ENCODE results near the gene CDHR1.

Gene CDHR1

DNA sequence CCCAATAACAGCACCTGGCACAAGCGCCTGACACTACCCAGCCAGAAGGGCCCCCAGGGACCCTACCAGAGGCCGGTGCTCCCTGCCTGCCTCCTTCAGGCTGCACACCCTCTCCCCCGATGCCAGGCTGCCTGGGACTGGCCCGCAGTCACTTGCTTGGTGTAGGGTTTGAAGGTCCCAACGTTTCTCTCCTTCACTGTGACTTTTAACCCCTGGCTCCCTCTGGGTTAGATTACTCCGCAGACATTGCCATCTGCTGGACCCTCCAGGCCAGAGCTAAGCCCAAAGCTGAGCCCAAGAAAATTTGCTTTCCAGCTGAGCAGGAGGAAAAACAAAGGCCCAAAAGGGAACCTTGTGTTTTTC is 6.9 kb downstream of the CDHR1 start:
- TF ChIP-seq, protein P1, sequence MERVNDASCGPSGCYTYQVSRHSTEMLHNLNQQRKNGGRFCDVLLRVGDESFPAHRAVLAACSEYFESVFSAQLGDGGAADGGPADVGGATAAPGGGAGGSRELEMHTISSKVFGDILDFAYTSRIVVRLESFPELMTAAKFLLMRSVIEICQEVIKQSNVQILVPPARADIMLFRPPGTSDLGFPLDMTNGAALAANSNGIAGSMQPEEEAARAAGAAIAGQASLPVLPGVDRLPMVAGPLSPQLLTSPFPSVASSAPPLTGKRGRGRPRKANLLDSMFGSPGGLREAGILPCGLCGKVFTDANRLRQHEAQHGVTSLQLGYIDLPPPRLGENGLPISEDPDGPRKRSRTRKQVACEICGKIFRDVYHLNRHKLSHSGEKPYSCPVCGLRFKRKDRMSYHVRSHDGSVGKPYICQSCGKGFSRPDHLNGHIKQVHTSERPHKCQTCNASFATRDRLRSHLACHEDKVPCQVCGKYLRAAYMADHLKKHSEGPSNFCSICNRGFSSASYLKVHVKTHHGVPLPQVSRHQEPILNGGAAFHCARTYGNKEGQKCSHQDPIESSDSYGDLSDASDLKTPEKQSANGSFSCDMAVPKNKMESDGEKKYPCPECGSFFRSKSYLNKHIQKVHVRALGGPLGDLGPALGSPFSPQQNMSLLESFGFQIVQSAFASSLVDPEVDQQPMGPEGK (CRISPR knock-in tag; IDR thresholded peaks at IDR 0.05; ENCODE audit: borderline replicate concordance), result no peak
- TF ChIP-seq ZNF70 (CRISPR knock-in tag; IDR thresholded peaks at IDR 0.05), result no peak
- no peak for TF ChIP-seq OSR1 (CRISPR knock-in tag; IDR thresholded peaks at IDR 0.05)
- no peak for TF ChIP-seq CSDC2 (CRISPR knock-in tag; IDR thresholded peaks at IDR 0.05)
- no peak for TF ChIP-seq ZNF8 (CRISPR knock-in tag; IDR thresholded peaks at IDR 0.05)
- TF ChIP-seq ISL1 (CRISPR knock-in tag; IDR thresholded peaks at IDR 0.05), result no peak
- no peak for TF ChIP-seq ZNF565 (CRISPR knock-in tag; conservative IDR thresholded peaks at IDR 0.05; ENCODE audit: low read depth)
- TF ChIP-seq TCF4 (CRISPR knock-in tag; IDR thresholded peaks at IDR 0.05; ENCODE audit: borderline replicate concordance), result no peak

DNA sequence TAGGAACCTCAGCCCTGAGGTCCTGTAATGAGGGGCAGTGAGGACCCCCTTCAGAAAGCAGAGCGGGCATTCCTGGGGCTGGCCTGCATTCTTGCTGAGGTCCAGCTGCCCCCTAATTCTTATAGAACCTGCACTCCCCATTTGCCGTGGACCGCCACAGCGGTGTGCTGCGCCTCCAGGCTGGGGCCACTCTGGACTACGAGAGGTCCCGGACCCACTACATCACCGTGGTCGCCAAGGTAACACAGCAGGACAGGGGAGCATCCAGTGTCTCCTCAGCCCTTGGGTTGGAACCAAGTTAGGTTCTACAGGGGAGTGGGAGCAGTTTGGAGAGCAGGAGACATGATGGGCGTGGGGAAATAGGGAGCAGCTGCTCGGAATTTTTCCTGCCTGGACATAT is 7.3 kb downstream of the CDHR1 start:
- TF ChIP-seq SNAI2 (CRISPR knock-in tag; IDR thresholded peaks at IDR 0.05), result no peak
- TF ChIP-seq OSR1 (CRISPR knock-in tag; IDR thresholded peaks at IDR 0.05), result no peak
- TF ChIP-seq, protein P2, sequence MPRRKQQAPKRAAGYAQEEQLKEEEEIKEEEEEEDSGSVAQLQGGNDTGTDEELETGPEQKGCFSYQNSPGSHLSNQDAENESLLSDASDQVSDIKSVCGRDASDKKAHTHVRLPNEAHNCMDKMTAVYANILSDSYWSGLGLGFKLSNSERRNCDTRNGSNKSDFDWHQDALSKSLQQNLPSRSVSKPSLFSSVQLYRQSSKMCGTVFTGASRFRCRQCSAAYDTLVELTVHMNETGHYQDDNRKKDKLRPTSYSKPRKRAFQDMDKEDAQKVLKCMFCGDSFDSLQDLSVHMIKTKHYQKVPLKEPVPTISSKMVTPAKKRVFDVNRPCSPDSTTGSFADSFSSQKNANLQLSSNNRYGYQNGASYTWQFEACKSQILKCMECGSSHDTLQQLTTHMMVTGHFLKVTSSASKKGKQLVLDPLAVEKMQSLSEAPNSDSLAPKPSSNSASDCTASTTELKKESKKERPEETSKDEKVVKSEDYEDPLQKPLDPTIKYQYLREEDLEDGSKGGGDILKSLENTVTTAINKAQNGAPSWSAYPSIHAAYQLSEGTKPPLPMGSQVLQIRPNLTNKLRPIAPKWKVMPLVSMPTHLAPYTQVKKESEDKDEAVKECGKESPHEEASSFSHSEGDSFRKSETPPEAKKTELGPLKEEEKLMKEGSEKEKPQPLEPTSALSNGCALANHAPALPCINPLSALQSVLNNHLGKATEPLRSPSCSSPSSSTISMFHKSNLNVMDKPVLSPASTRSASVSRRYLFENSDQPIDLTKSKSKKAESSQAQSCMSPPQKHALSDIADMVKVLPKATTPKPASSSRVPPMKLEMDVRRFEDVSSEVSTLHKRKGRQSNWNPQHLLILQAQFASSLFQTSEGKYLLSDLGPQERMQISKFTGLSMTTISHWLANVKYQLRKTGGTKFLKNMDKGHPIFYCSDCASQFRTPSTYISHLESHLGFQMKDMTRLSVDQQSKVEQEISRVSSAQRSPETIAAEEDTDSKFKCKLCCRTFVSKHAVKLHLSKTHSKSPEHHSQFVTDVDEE (CRISPR knock-in tag; IDR thresholded peaks at IDR 0.05), result no peak
- TF ChIP-seq, protein P1 (CRISPR knock-in tag; IDR thresholded peaks at IDR 0.05; ENCODE audit: borderline replicate concordance), result no peak
- TF ChIP-seq ZNF8 (CRISPR knock-in tag; IDR thresholded peaks at IDR 0.05), result no peak
- TF ChIP-seq, protein P3, sequence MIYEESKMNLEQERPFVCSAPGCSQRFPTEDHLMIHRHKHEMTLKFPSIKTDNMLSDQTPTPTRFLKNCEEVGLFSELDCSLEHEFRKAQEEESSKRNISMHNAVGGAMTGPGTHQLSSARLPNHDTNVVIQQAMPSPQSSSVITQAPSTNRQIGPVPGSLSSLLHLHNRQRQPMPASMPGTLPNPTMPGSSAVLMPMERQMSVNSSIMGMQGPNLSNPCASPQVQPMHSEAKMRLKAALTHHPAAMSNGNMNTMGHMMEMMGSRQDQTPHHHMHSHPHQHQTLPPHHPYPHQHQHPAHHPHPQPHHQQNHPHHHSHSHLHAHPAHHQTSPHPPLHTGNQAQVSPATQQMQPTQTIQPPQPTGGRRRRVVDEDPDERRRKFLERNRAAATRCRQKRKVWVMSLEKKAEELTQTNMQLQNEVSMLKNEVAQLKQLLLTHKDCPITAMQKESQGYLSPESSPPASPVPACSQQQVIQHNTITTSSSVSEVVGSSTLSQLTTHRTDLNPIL (CRISPR knock-in tag; IDR thresholded peaks at IDR 0.05; ENCODE audit: low read depth), result no peak
- no peak for TF ChIP-seq ZNF565 (CRISPR knock-in tag; conservative IDR thresholded peaks at IDR 0.05; ENCODE audit: low read depth)
- TF ChIP-seq, protein P4, sequence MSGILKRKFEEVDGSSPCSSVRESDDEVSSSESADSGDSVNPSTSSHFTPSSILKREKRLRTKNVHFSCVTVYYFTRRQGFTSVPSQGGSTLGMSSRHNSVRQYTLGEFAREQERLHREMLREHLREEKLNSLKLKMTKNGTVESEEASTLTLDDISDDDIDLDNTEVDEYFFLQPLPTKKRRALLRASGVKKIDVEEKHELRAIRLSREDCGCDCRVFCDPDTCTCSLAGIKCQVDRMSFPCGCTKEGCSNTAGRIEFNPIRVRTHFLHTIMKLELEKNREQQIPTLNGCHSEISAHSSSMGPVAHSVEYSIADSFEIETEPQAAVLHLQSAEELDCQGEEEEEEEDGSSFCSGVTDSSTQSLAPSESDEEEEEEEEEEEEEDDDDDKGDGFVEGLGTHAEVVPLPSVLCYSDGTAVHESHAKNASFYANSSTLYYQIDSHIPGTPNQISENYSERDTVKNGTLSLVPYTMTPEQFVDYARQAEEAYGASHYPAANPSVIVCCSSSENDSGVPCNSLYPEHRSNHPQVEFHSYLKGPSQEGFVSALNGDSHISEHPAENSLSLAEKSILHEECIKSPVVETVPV (CRISPR knock-in tag; IDR thresholded peaks at IDR 0.05), result no peak
- no peak for TF ChIP-seq CSDC2 (CRISPR knock-in tag; IDR thresholded peaks at IDR 0.05)
- TF ChIP-seq ZNF70 (CRISPR knock-in tag; IDR thresholded peaks at IDR 0.05), result no peak
- no peak for TF ChIP-seq ARNTL (CRISPR knock-in tag; IDR thresholded peaks at IDR 0.05; ENCODE audit: borderline replicate concordance, low read depth)
- no peak for TF ChIP-seq ZFP3 (CRISPR knock-in tag; IDR thresholded peaks at IDR 0.05)
- TF ChIP-seq ZFP30 (CRISPR knock-in tag; IDR thresholded peaks at IDR 0.05), result no peak
- TF ChIP-seq PPARA (CRISPR knock-in tag; IDR thresholded peaks at IDR 0.05; ENCODE audit: borderline replicate concordance), result no peak
- TF ChIP-seq, protein P5, sequence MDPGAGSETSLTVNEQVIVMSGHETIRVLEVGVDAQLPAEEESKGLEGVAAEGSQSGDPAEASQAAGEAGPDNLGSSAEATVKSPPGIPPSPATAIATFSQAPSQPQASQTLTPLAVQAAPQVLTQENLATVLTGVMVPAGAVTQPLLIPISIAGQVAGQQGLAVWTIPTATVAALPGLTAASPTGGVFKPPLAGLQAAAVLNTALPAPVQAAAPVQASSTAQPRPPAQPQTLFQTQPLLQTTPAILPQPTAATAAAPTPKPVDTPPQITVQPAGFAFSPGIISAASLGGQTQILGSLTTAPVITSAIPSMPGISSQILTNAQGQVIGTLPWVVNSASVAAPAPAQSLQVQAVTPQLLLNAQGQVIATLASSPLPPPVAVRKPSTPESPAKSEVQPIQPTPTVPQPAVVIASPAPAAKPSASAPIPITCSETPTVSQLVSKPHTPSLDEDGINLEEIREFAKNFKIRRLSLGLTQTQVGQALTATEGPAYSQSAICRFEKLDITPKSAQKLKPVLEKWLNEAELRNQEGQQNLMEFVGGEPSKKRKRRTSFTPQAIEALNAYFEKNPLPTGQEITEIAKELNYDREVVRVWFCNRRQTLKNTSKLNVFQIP (CRISPR knock-in tag; IDR thresholded peaks at IDR 0.05; ENCODE audit: borderline replicate concordance, low read depth), result no peak
- no peak for TF ChIP-seq RARB (CRISPR knock-in tag; IDR thresholded peaks at IDR 0.05)
- no peak for ATAC-seq

More for the DNA sequence above, 6.9 kb downstream of the CDHR1 start:
- no peak for ATAC-seq

DNA sequence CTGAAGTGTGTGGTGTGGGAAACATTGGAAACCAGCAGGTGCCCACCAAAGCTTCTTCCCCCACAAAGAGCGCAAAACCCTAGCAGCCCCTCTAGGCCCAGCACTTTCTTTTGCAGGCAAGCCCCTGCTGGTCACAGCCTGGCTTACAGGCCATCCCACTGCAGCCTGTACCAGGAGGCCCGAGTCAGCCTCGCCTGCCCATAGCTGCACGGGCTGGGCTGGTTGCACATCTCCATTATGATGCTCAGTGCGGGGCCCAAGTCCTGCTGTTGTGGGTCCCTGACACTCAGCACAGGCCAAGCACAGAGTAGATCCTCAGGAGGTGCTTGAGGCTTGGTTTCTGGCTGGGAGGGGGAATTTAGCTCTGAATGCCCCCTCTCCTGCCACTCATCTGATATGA is 8.0 kb downstream of the CDHR1 start:
- ATAC-seq, result no peak
- TF ChIP-seq, protein P4 (CRISPR knock-in tag; IDR thresholded peaks at IDR 0.05), result no peak
- TF ChIP-seq GLIS3 (CRISPR knock-in tag; IDR thresholded peaks at IDR 0.05), result no peak
- TF ChIP-seq ZNF70 (CRISPR knock-in tag; IDR thresholded peaks at IDR 0.05), result no peak
- TF ChIP-seq, protein P5 (CRISPR knock-in tag; IDR thresholded peaks at IDR 0.05; ENCODE audit: borderline replicate concordance, low read depth), result no peak
- TF ChIP-seq, protein P1 (CRISPR knock-in tag; IDR thresholded peaks at IDR 0.05; ENCODE audit: borderline replicate concordance), result no peak

Measured in SK-N-SH treated with all-trans-retinoic acid at 6 μM for 48 hours (cell line).